Osteoblast (primary cell): ENCODE measurements around the gene OR5J2. TPM values are rescaled to one million over a fixed set of nuclear protein-coding genes. Genes with fewer than 3 reads are reported as not detected.
"Not testable (repeated sequence)": the region's sequence is repeated elsewhere in the genome, so short reads cannot be mapped to it uniquely, and the experiment has no call there.

Experiments
- DNase-seq: peaks from one replicate; pipeline ENCODE4 v3.0.0; 2011; ENCODE audit warnings: low spot score, mixed read lengths; ENCODE audit not compliant: insufficient read length; ENCODE audit errors: missing footprints
- H2AFZ ChIP-seq: 2 replicates; pipeline ENCODE4 v1.6.0; 2011; ENCODE audit warnings: mild to moderate bottlenecking, low read length
- H3K27ac ChIP-seq: 2 replicates; pipeline ENCODE4 v1.5.1; 2011; ENCODE audit warnings: mild to moderate bottlenecking, low read depth, low read length, moderate library complexity
- H3K27me3 ChIP-seq: 2 replicates; pipeline ENCODE4 v1.6.0; 2012; ENCODE audit warnings: mild to moderate bottlenecking, control low read depth, inconsistent platforms, low read length, moderate library complexity; ENCODE audit not compliant: insufficient read depth
- H3K36me3 ChIP-seq: 2 replicates; pipeline ENCODE4 v1.5.1; 2011; ENCODE audit warnings: mild to moderate bottlenecking, low read length, control low read depth, moderate library complexity; ENCODE audit not compliant: insufficient read depth
- H3K4me1 ChIP-seq: 2 replicates; pipeline ENCODE4 v1.5.1; 2011; ENCODE audit warnings: mild to moderate bottlenecking, low read length, control low read depth, moderate library complexity; ENCODE audit not compliant: insufficient read depth
- H3K4me2 ChIP-seq: 2 replicates; pipeline ENCODE4 v1.6.0; 2011; ENCODE audit warnings: mild to moderate bottlenecking, low read length; ENCODE audit not compliant: insufficient read depth
- H3K4me3 ChIP-seq: fragments of 200-600 bp; sonication (generic); 3 replicates; pipeline ENCODE4 v1.5.1; 2012; ENCODE audit warnings: mild to moderate bottlenecking, low read length, inconsistent platforms; ENCODE audit not compliant: insufficient read depth
- H3K79me2 ChIP-seq: 2 replicates; pipeline ENCODE4 v1.6.0; 2012; ENCODE audit warnings: mild to moderate bottlenecking, low read length, control low read depth, inconsistent platforms; ENCODE audit not compliant: insufficient read depth
- H3K9me3 ChIP-seq: 2 replicates; pipeline ENCODE4 v1.5.1; 2011; ENCODE audit warnings: low read depth, low read length, control low read depth
- H4K20me1 ChIP-seq: 2 replicates; pipeline ENCODE4 v1.6.0; 2012; ENCODE audit warnings: mild to moderate bottlenecking, low read length, control low read depth; ENCODE audit not compliant: insufficient read depth
- total RNA-seq: library from RNA; depleted of rRNA; stranded (reverse); fragments of >200 nt; gene quantifications from 2 replicates; pipeline ENCODE4 v1.2.3, GENCODE V29; 2012
- TF ChIP-seq, protein P1 (sequence below): IDR thresholded peaks from 2 replicates; pipeline ENCODE4 v1.5.1; 2011; ENCODE audit warnings: mild to moderate bottlenecking, low read depth, low read length, moderate library complexity; ENCODE audit errors: extremely low read depth

The OR5J2 gene
- total RNA-seq, 1 donor = not detected

- H4K20me1 ChIP-seq = no peaks in the 10 kb centered on the region
- H2AFZ ChIP-seq = no peak overlapping the region
- no peak overlapping the region for H3K4me2 ChIP-seq
- H3K27ac ChIP-seq = no peak overlapping the region
- no peak overlapping the region for H3K4me3 ChIP-seq
- no peak for DNase-seq
- H3K27me3 ChIP-seq = no peaks in the 10 kb centered on the region
- no peaks in the 10 kb centered on the region for H3K36me3 ChIP-seq
- H3K79me2 ChIP-seq = no peaks in the 10 kb centered on the region
- TF ChIP-seq, protein P1, sequence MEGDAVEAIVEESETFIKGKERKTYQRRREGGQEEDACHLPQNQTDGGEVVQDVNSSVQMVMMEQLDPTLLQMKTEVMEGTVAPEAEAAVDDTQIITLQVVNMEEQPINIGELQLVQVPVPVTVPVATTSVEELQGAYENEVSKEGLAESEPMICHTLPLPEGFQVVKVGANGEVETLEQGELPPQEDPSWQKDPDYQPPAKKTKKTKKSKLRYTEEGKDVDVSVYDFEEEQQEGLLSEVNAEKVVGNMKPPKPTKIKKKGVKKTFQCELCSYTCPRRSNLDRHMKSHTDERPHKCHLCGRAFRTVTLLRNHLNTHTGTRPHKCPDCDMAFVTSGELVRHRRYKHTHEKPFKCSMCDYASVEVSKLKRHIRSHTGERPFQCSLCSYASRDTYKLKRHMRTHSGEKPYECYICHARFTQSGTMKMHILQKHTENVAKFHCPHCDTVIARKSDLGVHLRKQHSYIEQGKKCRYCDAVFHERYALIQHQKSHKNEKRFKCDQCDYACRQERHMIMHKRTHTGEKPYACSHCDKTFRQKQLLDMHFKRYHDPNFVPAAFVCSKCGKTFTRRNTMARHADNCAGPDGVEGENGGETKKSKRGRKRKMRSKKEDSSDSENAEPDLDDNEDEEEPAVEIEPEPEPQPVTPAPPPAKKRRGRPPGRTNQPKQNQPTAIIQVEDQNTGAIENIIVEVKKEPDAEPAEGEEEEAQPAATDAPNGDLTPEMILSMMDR = no peak
- no peaks in the 10 kb centered on the region for H3K4me1 ChIP-seq
- no peaks in the 10 kb centered on the region for H3K9me3 ChIP-seq
These were observed 31.4 kb downstream of the OR5J2 start for GRCh38 chr11:56207790-56208189.

DNA sequence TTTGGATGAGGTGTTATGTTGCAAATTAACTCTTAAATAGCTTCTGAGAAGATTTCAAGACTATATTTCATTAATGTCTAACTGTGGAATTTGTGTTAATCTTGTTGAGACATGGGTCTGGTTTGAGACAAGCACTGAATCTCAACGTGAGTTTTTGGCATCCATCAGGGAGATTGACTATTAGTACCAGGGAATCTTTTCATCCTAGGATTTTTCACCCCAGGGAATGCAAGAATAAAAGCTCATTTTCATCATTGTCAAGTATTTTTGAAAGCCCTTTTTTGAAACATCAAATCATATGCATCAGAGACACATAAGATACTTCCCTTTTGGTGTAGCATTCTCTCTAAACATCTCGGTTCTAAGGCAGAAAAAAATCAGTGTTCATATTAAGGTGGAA lies 38.1 kb downstream of the OR5J2 start:
- Histone ChIP-seq H3K4me1 (no peaks in the 10 kb centered on the region), H4K20me1 (no peaks in the 10 kb centered on the region)
- no peak for DNase-seq

DNA sequence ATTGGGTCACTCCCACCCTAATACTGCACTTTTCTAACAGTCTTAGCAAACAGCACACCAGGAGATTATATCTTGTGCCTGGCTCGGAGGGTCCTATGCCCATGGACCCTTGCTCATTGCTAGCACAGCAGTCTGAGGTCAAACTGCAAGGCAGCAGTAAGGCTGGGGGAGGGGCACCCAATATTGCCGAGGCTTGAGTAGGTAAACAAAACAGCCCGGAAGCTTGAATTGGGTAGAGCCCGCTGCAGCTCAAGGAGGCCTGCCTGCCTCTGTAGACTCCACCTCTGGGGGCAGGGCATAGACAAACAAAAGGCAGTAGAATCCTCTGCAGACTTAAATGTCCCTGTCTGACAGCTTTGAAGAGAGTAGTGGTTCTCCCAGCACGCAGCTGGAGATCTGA lies 43.3 kb downstream of the OR5J2 start:
- H3K9me3 ChIP-seq, DNase-seq, H3K27ac ChIP-seq, H3K79me2 ChIP-seq, H3K4me3 ChIP-seq, H3K4me2 ChIP-seq, H3K4me1 ChIP-seq, H4K20me1 ChIP-seq, H3K27me3 ChIP-seq, H2AFZ ChIP-seq, H3K36me3 ChIP-seq: not testable (repeated sequence)

More for the DNA sequence above, 38.1 kb downstream of the OR5J2 start:
- Histone ChIP-seq H3K9me3 (no peaks in the 10 kb centered on the region), H2AFZ (no peak overlapping the region), H3K4me3 (no peak overlapping the region), H3K79me2 (no peaks in the 10 kb centered on the region), H3K36me3 (no peaks in the 10 kb centered on the region), H3K4me2 (no peak overlapping the region), H3K27me3 (no peaks in the 10 kb centered on the region), H3K27ac (no peak overlapping the region)
- TF ChIP-seq, protein P1 = no peak

Other genes with a start within 250 kb of the OR5J2 start
- not detected in 2 replicates for gene OR5I1, start 240.2 kb upstream of the OR5J2 start, total RNA-seq
- gene OR10AG1, start 206.7 kb upstream of the OR5J2 start, total RNA-seq = not detected in 2 replicates
- not detected in 2 replicates for gene OR5F1, start 182.0 kb upstream of the OR5J2 start, total RNA-seq
- gene OR5AS1, start 149.0 kb upstream of the OR5J2 start, total RNA-seq = not detected in 2 replicates
- gene OR8I2, start 83.3 kb upstream of the OR5J2 start, total RNA-seq = not detected in 2 replicates
- not detected in 2 replicates for gene OR8H2, start 72.9 kb upstream of the OR5J2 start, total RNA-seq
- gene OR8H3, start 54.2 kb upstream of the OR5J2 start, total RNA-seq = not detected in 2 replicates
- gene OR8J3, start 36.4 kb upstream of the OR5J2 start, total RNA-seq = not detected in 2 replicates
- gene OR8K5, start 16.3 kb upstream of the OR5J2 start, total RNA-seq = not detected in 2 replicates
- not detected in 2 replicates for gene OR5T2, start 57.6 kb downstream of the OR5J2 start, total RNA-seq
- gene OR5T3, start 75.6 kb downstream of the OR5J2 start, total RNA-seq = not detected in 2 replicates
- not detected in 2 replicates for gene OR5T1, start 97.5 kb downstream of the OR5J2 start, total RNA-seq
- not detected in 2 replicates for gene OR8H1, start 115.6 kb downstream of the OR5J2 start, total RNA-seq
- not detected in 2 replicates for gene OR8K3, start 138.5 kb downstream of the OR5J2 start, total RNA-seq
- gene OR8K1, start 169.4 kb downstream of the OR5J2 start, total RNA-seq = not detected in 2 replicates
- gene OR8J1, start 177.7 kb downstream of the OR5J2 start, total RNA-seq = not detected in 2 replicates
- not detected in 2 replicates for gene OR8U1, start 199.0 kb downstream of the OR5J2 start, total RNA-seq
- not detected in 2 replicates for gene OR5AL1, start 236.1 kb downstream of the OR5J2 start, total RNA-seq